GM10248 (cell line): ENCODE results near the gene SHE.

Experiments used
- CTCF ChIA-PET: fragments of 300-600 bp; sonication (Branson Sonifier 250); formaldehyde crosslinking; extraction: SDS; loops from one replicate; lab custom pipeline; 2021; ENCODE audit warnings: antibody characterized with exemption; lab: Yijun Ruan, JAX
- POLR2A ChIA-PET: fragments of 350-650 bp; sonication (Branson Sonifier 250); formaldehyde crosslinking; extraction: SDS; loops from one replicate; lab custom pipeline; 2020; ENCODE audit warnings: antibody characterized with exemption; lab: Yijun Ruan, JAX
- DNase-seq: peaks from one replicate; pipeline ENCODE4 v3.0.0; 2012; ENCODE audit errors: extremely low spot score
- TF ChIP-seq, protein P1 (sequence below): IDR thresholded peaks from 2 replicates; pipeline ENCODE4 v1.5.1; 2012; ENCODE audit warnings: mild to moderate bottlenecking, low read depth; ENCODE audit errors: extremely low read depth, missing control alignments, control extremely low read depth

Gene SHE

DNA sequence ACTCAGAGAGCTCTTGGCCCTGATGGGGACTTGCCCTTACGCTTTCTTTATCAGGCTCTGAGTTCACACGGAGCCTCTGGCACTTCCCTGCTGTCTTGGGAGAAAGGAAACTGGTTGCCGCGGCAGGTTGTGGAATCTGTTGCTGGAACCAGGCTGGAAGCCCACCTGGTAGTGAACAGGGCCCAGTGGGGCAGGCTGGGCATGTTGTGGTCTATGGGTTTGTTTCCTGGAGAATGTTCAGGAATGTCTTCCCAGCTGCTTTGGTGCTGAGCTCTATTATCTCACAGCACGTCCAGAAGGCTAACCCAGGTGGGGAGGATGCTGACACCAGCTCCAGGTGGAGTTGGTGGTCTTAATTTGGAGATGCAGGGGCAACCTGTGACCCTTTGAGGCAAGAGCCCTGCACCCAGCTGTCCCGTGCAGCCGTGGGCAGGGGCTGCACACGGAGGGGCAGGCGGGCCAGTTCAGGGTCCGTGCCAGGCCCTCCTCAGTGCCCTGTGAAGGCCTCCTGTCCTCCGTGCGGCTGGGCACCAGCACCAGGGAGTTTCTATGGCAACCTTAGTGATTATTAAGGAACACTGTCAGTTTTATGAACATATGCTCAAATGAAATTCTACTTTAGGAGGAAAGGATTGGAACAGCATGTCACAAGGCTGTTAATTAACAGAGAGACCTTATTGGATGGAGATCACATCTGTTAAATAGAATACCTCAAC, 33.5 kb downstream of the SHE start:
- TF ChIP-seq, protein P1, sequence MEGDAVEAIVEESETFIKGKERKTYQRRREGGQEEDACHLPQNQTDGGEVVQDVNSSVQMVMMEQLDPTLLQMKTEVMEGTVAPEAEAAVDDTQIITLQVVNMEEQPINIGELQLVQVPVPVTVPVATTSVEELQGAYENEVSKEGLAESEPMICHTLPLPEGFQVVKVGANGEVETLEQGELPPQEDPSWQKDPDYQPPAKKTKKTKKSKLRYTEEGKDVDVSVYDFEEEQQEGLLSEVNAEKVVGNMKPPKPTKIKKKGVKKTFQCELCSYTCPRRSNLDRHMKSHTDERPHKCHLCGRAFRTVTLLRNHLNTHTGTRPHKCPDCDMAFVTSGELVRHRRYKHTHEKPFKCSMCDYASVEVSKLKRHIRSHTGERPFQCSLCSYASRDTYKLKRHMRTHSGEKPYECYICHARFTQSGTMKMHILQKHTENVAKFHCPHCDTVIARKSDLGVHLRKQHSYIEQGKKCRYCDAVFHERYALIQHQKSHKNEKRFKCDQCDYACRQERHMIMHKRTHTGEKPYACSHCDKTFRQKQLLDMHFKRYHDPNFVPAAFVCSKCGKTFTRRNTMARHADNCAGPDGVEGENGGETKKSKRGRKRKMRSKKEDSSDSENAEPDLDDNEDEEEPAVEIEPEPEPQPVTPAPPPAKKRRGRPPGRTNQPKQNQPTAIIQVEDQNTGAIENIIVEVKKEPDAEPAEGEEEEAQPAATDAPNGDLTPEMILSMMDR, result no peak
- POLR2A ChIA-PET, result no interaction called here
- CTCF ChIA-PET, result interaction anchor here (1.1 to 5.1 kb wide), 5 partner anchors 11 to 547 kb away, joined by 3 to 43 read pairs (median 5); no protein-coding TSS in a partner anchor
- DNase-seq, result no peak

- TF ChIP-seq, protein P1, result no peak
- POLR2A ChIA-PET, result interaction anchor here (0.6 kb wide), 1 partner anchor 283 kb away, joined by 3 read pairs; no protein-coding TSS in a partner anchor
- no peak for DNase-seq
- CTCF ChIA-PET, result interaction anchor here (1.0 to 5.1 kb wide), 11 partner anchors 10 to 548 kb away, joined by 3 to 43 read pairs (median 4); no protein-coding TSS in a partner anchor
These were observed 34.6 kb downstream of the SHE start for GRCh38 chr1:154467434-154468102.

GRCh38 chr1:154466921-154467417, 35.2 kb downstream of the SHE start:
- POLR2A ChIA-PET, result interaction anchor here (0.6 to 0.7 kb wide), 2 partner anchors 22 to 282 kb away, joined by 3 read pairs; no protein-coding TSS in a partner anchor
- peak; percentile 48 for DNase-seq

DNA sequence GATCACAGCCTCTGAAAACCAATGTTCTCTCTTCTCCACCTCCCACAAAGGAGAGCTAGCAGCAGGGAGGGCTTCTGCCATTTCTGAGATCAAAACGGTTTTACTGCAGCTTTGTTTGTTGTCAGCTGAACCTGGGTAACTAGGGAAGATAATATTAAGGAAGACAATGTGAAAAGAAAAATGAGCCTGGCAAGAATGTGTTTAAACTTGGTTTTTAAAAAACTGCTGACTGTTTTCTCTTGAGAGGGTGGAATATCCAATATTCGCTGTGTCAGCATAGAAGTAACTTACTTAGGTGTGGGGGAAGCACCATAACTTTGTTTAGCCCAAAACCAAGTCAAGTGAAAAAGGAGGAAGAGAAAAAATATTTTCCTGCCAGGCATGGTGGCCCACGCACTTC, 36.0 kb downstream of the SHE start:
- POLR2A ChIA-PET, result no interaction called here
- CTCF ChIA-PET, result interaction anchor here (0.7 to 5.1 kb wide), 8 partner anchors 11 to 86 kb away, joined by 3 to 43 read pairs (median 4); no protein-coding TSS in a partner anchor
- TF ChIP-seq, protein P1, result no peak
- no peak for DNase-seq

More at GRCh38 chr1:154466921-154467417, 35.2 kb downstream of the SHE start:
- CTCF ChIA-PET, result interaction anchor here (1.0 to 5.1 kb wide), 9 partner anchors 9 to 93 kb away, joined by 3 to 43 read pairs (median 4); no protein-coding TSS in a partner anchor
- TF ChIP-seq, protein P1, result peak; percentile 40

- DNase-seq, result no peak
- TF ChIP-seq, protein P1, result no peak
- POLR2A ChIA-PET, result no interaction called here
- CTCF ChIA-PET, result interaction anchor here (0.7 to 5.1 kb wide), 10 partner anchors 10 to 130 kb away, joined by 3 to 43 read pairs (median 5); no protein-coding TSS in a partner anchor
These were observed 36.5 kb downstream of the SHE start for GRCh38 chr1:154465621-154466195.
